HepG2 (cell line): ENCODE results near the gene SLC22A4. TPM values are rescaled to one million over a fixed set of nuclear protein-coding genes. Genes with fewer than 3 reads are reported as not detected.

Experiments used
- ISL2 ChIP-seq: sonication (generic); formaldehyde crosslinking; IDR thresholded peaks from 2 replicates; pipeline ENCODE4 v1.5.0; 2020; ENCODE audit warnings: missing genetic modification reagents
- PITX1 ChIP-seq: sonication (generic); formaldehyde crosslinking; IDR thresholded peaks from 2 replicates; pipeline ENCODE4 v1.5.1; 2020; ENCODE audit warnings: mild to moderate bottlenecking, missing genetic modification reagents
- ZNF550 ChIP-seq: sonication (generic); formaldehyde crosslinking; IDR thresholded peaks from 2 replicates; pipeline ENCODE4 v1.4.0; 2020; ENCODE audit warnings: mild to moderate bottlenecking, missing genetic modification reagents, borderline replicate concordance
- polyA plus RNA-seq, 8 experiments: library from polyadenylated mRNA; depleted of rRNA in 3 of 8; stranded (reverse) in 7 of 8; unstranded in 1 of 8; fragments of >200 nt; fragmentation: Illumina TruSeq in 4 of 8; extraction: Trizol in 4 of 8; gene quantifications; 2 replicates each; pipeline versions ENCODE4 v1.2.1 to v1.2.3, GENCODE V29; 2011 to 2016; ENCODE audit warnings: low read depth in 4 of 8, missing spikeins in 1 of 8, mixed read lengths in 1 of 8; ENCODE audit not compliant: insufficient read depth in 1 of 8
- total RNA-seq, 5 experiments: library from RNA; depleted of rRNA; stranded (reverse); fragments of >200 nt; fragmentation: Illumina TruSeq; extraction: Trizol; gene quantifications; 2 replicates each; pipeline ENCODE4 v1.2.3, GENCODE V29; 2016; ENCODE audit warnings: low read depth in 1 of 5
- TF ChIP-seq, protein P1 (sequence below): sonication (generic); formaldehyde crosslinking; IDR thresholded peaks from 2 replicates; pipeline ENCODE4 v1.4.0; 2020; ENCODE audit warnings: missing genetic modification reagents
- TF ChIP-seq, protein P2 (sequence below): sonication (generic); formaldehyde crosslinking; IDR thresholded peaks from 2 replicates; pipeline ENCODE4 v1.4.0; 2020; ENCODE audit warnings: missing genetic modification reagents; ENCODE audit errors: not compliant biosample characterization
- TF ChIP-seq, protein P3 (sequence below): sonication (generic); formaldehyde crosslinking; IDR thresholded peaks from 2 replicates; pipeline ENCODE4 v1.4.0; 2020; ENCODE audit warnings: missing genetic modification reagents, mild to moderate bottlenecking, borderline replicate concordance
- TF ChIP-seq, protein P4 (sequence below): sonication (generic); formaldehyde crosslinking; IDR thresholded peaks from 2 replicates; pipeline ENCODE4 v1.4.0; 2020; ENCODE audit warnings: missing genetic modification reagents
- TF ChIP-seq, protein P5 (sequence below): sonication (generic); formaldehyde crosslinking; IDR thresholded peaks from 2 replicates; pipeline ENCODE4 v1.9.0; 2021; ENCODE audit warnings: missing genetic modification reagents, borderline replicate concordance
- TF ChIP-seq, protein P6 (sequence below): sonication (generic); formaldehyde crosslinking; IDR thresholded peaks from 2 replicates; pipeline ENCODE4 v1.8.1; 2022; ENCODE audit warnings: mild to moderate bottlenecking, missing genetic modification reagents
- TF ChIP-seq, protein P7 (sequence below): sonication (generic); formaldehyde crosslinking; IDR thresholded peaks from 2 replicates; pipeline ENCODE4 v1.8.0; 2022; ENCODE audit warnings: mild to moderate bottlenecking, missing genetic modification reagents, moderate library complexity

Gene SLC22A4
- total and polyA plus RNA-seq, 2 of the 13 experiments (the other 11 are each of a cell fraction or from before 2014, with no cell fraction given): 0.33 to 0.62 TPM

DNA sequence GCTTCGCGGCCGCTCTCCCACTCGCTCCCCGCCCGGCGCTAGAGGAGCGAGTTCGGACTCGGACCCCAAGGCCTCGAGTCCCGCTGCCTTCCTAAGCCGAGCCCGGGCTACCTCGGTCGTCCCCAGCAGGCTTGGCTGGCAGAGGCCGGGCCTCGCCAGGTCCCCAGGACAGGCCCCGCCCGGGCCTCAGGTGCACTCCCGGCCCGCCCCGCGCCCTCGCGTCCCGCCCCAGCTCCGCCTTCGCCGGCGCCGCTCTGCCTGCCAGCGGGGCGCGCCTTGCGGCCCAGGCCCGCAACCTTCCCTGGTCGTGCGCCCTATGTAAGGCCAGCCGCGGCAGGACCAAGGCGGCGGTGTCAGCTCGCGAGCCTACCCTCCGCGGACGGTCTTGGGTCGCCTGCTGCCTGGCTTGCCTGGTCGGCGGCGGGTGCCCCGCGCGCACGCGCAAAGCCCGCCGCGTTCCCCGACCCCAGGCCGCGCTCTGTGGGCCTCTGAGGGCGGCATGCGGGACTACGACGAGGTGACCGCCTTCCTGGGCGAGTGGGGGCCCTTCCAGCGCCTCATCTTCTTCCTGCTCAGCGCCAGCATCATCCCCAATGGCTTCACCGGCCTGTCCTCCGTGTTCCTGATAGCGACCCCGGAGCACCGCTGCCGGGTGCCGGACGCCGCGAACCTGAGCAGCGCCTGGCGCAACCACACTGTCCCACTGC is 75.4 kb downstream of the SLC22A4 start, which contains the start of gene SLC22A5 (continued):
- TF ChIP-seq, protein P1, sequence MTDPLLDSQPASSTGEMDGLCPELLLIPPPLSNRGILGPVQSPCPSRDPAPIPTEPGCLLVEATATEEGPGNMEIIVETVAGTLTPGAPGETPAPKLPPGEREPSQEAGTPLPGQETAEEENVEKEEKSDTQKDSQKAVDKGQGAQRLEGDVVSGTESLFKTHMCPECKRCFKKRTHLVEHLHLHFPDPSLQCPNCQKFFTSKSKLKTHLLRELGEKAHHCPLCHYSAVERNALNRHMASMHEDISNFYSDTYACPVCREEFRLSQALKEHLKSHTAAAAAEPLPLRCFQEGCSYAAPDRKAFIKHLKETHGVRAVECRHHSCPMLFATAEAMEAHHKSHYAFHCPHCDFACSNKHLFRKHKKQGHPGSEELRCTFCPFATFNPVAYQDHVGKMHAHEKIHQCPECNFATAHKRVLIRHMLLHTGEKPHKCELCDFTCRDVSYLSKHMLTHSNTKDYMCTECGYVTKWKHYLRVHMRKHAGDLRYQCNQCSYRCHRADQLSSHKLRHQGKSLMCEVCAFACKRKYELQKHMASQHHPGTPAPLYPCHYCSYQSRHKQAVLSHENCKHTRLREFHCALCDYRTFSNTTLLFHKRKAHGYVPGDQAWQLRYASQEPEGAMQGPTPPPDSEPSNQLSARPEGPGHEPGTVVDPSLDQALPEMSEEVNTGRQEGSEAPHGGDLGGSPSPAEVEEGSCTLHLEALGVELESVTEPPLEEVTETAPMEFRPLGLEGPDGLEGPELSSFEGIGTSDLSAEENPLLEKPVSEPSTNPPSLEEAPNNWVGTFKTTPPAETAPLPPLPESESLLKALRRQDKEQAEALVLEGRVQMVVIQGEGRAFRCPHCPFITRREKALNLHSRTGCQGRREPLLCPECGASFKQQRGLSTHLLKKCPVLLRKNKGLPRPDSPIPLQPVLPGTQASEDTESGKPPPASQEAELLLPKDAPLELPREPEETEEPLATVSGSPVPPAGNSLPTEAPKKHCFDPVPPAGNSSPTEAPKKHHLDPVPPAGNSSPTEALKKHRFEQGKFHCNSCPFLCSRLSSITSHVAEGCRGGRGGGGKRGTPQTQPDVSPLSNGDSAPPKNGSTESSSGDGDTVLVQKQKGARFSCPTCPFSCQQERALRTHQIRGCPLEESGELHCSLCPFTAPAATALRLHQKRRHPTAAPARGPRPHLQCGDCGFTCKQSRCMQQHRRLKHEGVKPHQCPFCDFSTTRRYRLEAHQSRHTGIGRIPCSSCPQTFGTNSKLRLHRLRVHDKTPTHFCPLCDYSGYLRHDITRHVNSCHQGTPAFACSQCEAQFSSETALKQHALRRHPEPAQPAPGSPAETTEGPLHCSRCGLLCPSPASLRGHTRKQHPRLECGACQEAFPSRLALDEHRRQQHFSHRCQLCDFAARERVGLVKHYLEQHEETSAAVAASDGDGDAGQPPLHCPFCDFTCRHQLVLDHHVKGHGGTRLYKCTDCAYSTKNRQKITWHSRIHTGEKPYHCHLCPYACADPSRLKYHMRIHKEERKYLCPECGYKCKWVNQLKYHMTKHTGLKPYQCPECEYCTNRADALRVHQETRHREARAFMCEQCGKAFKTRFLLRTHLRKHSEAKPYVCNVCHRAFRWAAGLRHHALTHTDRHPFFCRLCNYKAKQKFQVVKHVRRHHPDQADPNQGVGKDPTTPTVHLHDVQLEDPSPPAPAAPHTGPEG (CRISPR knock-in tag): peak; percentile 89; the same call in 1 of the 2 replicates
- TF ChIP-seq, protein P2, sequence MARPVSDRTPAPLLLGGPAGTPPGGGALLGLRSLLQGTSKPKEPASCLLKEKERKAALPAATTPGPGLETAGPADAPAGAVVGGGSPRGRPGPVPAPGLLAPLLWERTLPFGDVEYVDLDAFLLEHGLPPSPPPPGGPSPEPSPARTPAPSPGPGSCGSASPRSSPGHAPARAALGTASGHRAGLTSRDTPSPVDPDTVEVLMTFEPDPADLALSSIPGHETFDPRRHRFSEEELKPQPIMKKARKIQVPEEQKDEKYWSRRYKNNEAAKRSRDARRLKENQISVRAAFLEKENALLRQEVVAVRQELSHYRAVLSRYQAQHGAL (CRISPR knock-in tag): no peak
- TF ChIP-seq, protein P3, sequence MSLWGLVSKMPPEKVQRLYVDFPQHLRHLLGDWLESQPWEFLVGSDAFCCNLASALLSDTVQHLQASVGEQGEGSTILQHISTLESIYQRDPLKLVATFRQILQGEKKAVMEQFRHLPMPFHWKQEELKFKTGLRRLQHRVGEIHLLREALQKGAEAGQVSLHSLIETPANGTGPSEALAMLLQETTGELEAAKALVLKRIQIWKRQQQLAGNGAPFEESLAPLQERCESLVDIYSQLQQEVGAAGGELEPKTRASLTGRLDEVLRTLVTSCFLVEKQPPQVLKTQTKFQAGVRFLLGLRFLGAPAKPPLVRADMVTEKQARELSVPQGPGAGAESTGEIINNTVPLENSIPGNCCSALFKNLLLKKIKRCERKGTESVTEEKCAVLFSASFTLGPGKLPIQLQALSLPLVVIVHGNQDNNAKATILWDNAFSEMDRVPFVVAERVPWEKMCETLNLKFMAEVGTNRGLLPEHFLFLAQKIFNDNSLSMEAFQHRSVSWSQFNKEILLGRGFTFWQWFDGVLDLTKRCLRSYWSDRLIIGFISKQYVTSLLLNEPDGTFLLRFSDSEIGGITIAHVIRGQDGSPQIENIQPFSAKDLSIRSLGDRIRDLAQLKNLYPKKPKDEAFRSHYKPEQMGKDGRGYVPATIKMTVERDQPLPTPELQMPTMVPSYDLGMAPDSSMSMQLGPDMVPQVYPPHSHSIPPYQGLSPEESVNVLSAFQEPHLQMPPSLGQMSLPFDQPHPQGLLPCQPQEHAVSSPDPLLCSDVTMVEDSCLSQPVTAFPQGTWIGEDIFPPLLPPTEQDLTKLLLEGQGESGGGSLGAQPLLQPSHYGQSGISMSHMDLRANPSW (CRISPR knock-in tag): no peak
- TF ChIP-seq PITX1 (CRISPR knock-in tag) (no peak; the same call in 1 of the 2 replicates), ISL2 (CRISPR knock-in tag) (peak; percentile 64), ZNF550 (CRISPR knock-in tag) (0 out of 2 replicates have a peak, but pooled peaks have one; percentile 52)
- TF ChIP-seq, protein P4, sequence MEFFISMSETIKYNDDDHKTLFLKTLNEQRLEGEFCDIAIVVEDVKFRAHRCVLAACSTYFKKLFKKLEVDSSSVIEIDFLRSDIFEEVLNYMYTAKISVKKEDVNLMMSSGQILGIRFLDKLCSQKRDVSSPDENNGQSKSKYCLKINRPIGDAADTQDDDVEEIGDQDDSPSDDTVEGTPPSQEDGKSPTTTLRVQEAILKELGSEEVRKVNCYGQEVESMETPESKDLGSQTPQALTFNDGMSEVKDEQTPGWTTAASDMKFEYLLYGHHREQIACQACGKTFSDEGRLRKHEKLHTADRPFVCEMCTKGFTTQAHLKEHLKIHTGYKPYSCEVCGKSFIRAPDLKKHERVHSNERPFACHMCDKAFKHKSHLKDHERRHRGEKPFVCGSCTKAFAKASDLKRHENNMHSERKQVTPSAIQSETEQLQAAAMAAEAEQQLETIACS (CRISPR knock-in tag): peak; percentile 73; the same call in 1 of the 2 replicates
- TF ChIP-seq, protein P5, sequence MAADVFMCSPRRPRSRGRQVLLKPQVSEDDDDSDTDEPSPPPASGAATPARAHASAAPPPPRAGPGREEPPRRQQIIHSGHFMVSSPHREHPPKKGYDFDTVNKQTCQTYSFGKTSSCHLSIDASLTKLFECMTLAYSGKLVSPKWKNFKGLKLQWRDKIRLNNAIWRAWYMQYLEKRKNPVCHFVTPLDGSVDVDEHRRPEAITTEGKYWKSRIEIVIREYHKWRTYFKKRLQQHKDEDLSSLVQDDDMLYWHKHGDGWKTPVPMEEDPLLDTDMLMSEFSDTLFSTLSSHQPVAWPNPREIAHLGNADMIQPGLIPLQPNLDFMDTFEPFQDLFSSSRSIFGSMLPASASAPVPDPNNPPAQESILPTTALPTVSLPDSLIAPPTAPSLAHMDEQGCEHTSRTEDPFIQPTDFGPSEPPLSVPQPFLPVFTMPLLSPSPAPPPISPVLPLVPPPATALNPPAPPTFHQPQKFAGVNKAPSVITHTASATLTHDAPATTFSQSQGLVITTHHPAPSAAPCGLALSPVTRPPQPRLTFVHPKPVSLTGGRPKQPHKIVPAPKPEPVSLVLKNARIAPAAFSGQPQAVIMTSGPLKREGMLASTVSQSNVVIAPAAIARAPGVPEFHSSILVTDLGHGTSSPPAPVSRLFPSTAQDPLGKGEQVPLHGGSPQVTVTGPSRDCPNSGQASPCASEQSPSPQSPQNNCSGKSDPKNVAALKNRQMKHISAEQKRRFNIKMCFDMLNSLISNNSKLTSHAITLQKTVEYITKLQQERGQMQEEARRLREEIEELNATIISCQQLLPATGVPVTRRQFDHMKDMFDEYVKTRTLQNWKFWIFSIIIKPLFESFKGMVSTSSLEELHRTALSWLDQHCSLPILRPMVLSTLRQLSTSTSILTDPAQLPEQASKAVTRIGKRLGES (CRISPR knock-in tag): peak; percentile 66; the same call in 1 of the 2 replicates
- TF ChIP-seq, protein P6, sequence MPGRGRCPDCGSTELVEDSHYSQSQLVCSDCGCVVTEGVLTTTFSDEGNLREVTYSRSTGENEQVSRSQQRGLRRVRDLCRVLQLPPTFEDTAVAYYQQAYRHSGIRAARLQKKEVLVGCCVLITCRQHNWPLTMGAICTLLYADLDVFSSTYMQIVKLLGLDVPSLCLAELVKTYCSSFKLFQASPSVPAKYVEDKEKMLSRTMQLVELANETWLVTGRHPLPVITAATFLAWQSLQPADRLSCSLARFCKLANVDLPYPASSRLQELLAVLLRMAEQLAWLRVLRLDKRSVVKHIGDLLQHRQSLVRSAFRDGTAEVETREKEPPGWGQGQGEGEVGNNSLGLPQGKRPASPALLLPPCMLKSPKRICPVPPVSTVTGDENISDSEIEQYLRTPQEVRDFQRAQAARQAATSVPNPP (CRISPR knock-in tag): peak; percentile 86
- TF ChIP-seq, protein P7, sequence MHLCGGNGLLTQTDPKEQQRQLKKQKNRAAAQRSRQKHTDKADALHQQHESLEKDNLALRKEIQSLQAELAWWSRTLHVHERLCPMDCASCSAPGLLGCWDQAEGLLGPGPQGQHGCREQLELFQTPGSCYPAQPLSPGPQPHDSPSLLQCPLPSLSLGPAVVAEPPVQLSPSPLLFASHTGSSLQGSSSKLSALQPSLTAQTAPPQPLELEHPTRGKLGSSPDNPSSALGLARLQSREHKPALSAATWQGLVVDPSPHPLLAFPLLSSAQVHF (CRISPR knock-in tag): peak; percentile 11; the same call in 1 of the 2 replicates
